Stimulated activated CD4-positive, alpha-beta T cell treated with anti-CD3 and anti-CD28 coated beads, Interleukin-2, amount 100 ng/mL, for 4 hours (primary cell): ENCODE data around the gene FAM124A.

Experiments
- DNase-seq: peaks from one replicate; pipeline ENCODE4 v3.0.0-alpha.2; 2020; ENCODE audit warnings: low read depth

Gene FAM124A

DNA sequence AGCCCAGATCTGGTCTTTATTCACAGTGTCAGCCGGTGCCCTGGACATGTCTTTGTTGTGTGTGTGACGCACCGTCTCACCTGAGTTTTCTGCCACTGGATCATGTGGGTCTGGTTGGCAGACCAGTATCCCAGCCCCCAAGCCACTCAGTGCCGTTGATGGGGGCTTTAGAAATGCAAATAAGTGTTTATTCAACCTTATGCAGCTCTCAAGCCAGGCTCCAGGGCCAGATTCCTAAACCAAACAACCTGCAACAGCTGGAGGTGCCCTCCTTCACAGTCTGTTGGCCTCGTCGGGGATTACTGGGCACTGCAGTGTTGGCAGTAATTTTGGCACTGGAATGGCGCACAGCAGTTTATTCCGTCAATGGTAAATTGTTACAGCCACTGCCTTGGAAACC lies 21.6 kb downstream of the FAM124A start:
- no peak for DNase-seq

DNA sequence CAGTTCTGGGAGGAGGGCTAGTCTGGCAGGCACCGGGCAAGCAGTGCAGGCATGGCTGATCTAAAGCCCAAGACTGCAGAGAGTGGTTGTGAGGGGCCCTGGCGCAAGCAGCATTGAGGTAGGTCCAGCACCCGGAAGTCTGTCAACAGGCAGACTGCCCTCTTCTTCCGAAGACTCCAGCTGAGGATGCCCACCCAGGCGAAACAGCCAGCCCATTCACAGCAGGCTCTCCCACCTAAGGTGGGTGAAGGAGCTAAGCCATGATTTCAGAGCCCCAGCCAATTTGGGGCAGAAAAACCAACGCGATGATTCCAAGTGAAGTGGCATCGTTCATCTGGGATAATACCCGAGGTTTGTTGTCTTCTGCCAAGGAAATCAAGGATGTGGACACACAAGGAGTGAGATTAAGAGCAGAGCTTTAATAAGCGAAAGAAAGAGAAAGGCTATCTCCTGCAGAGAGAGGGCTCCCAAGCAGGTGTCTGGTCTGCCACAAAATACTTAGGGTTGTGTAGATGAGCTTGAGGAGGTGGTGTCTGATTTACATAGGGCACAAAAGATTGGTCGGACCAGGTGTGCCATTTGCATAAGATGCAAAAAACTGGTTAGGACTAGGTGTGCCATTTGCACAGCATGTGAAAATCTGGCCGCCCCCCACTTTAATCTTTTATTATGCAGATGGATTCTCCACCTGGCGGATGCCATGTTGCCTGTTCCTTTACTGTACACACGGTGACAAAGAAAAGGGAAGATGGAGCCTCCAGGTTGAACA lies 22.6 kb downstream of the FAM124A start:
- no peak for DNase-seq

- DNase-seq: no peak
Observed at GRCh38 chr13:51245583-51245982, 23.4 kb downstream of the FAM124A start.

GRCh38 chr13:51246025-51246417 lies 23.8 kb downstream of the FAM124A start:
- DNase-seq: no peak

- no peak for DNase-seq
Observed at GRCh38 chr13:51246418-51247277, 24.4 kb downstream of the FAM124A start.

DNA sequence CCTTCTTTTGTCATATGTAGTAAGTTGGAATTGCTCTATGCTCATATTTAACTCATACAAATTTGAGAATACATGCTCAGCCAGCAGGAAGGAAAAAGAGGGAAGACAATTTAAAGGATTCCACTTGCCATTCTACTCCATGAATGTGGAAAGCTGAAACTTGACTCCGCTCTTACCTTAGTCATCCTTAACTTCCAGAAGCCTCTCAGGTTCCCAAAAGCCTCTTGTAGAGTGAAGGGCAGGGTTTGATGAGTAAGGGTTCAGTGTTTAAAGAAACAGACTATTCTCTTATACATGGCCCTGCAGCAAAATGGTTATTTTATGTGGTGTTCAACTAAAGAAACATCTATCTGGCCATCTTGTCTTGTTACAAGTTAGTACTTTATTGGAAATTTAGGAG lies 27.1 kb downstream of the FAM124A start:
- no peak for DNase-seq

GRCh38 chr13:51249770-51250741 lies 27.9 kb downstream of the FAM124A start:
- no peak for DNase-seq

- DNase-seq: no peak
Observed at GRCh38 chr13:51251480-51251879, 29.3 kb downstream of the FAM124A start.

GRCh38 chr13:51252954-51253532 lies 30.8 kb downstream of the FAM124A start:
- DNase-seq: no peak

GRCh38 chr13:51255556-51255955 lies 33.4 kb downstream of the FAM124A start:
- no peak for DNase-seq

- no peak for DNase-seq
Observed at GRCh38 chr13:51257187-51257586, 35.0 kb downstream of the FAM124A start.

DNA sequence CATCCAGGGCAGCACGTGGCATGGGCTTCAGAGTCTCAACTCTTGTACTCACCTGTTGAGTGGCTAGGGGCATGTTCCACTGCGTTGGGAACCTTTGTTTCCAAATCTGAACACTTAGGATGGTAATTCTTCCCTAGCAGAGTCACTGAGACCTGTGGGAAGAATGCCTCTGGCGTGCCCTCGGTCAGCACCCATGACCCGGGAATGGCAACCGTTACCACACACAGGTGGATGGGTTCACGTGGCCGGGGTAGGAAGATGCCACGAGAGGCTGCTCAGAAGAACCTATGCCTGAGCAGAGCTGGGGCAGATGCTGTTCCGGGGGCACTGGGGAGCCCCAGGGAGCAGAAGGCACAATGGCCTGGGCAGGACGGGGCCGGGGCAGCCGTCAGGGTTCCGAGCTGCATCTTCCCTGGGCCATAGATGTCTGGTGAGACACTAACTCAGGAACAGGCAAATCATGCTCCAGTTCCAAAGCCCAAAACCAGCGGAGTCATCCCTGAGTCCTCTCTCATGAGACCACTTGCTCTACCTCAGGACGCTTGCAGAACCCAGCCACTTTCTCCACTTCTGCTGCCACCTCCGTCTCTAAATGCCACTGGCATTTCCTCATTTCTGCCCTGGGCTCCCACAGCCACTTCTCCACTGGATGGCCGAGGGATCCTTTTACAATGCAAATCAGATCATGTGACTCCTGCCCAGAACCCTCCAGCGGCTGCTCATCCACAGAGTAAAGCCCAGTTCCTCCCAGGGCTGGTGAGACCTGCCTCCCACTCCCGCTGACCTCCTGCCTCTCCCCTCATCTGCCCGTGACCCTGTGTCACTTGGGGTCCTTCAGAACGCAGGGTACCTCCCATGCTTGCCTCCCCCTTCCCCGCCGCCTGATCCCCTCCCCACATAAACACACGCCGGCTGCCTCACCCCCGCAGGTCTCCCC lies 36.7 kb downstream of the FAM124A start:
- DNase-seq: no peak

GRCh38 chr13:51260154-51260553 lies 38.0 kb downstream of the FAM124A start:
- DNase-seq: no peak

- DNase-seq: no peak
Observed at GRCh38 chr13:51261610-51262249, 39.5 kb downstream of the FAM124A start.

- no peak for DNase-seq
Observed at GRCh38 chr13:51262501-51263211, 40.5 kb downstream of the FAM124A start.

DNA sequence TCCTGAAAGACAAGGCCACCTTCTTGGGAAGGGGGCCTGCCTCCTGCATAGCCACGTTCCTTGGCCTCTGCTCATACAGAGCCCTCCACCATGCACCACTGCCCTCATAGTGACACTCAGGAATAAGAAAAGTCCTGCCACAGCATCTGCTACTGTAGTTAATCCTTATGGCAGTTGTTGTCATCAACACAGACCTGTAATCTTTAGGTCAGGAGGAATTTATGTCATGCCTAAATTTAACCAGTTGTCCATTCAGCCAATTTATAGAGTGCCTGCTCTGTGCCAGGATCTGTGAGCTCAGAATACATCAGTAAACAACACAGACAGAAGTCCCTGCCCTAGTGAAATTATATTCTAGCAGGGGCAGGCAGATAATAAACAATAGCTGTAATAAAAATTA lies 44.4 kb downstream of the FAM124A start:
- DNase-seq: no peak

- DNase-seq: no peak
Observed at GRCh38 chr13:51267622-51268021, 45.4 kb downstream of the FAM124A start.

GRCh38 chr13:51269039-51269438 lies 46.8 kb downstream of the FAM124A start:
- no peak for DNase-seq

- no peak for DNase-seq
Observed at GRCh38 chr13:51270623-51271415, 48.6 kb downstream of the FAM124A start.
